Tibial nerve (tissue), 3 donors: Measurements from ENCODE around the gene KCTD16.

Source experiments
- POLR2A ChIP-seq, 2 donors: fragments of 450-650 bp; IDR thresholded peaks; one replicate each; pipeline ENCODE4 v1.6.1; 2017; ENCODE audit warnings: antibody characterized with exemption in 2 of 2, mild to moderate bottlenecking in 2 of 2, moderate library complexity in 2 of 2
- TF ChIP-seq, protein P1 (sequence below), 5 experiments: fragments of 200-600 bp in 3 of 5; fragments of 450-650 bp in 2 of 5; sonication (generic) in 3 of 5; IDR thresholded peaks; one replicate each; pipeline ENCODE4 v1.5.1; 2016 to 2019; ENCODE audit warnings: antibody characterized with exemption in 5 of 5, mild to moderate bottlenecking in 3 of 5, moderate library complexity in 2 of 5

DNA sequence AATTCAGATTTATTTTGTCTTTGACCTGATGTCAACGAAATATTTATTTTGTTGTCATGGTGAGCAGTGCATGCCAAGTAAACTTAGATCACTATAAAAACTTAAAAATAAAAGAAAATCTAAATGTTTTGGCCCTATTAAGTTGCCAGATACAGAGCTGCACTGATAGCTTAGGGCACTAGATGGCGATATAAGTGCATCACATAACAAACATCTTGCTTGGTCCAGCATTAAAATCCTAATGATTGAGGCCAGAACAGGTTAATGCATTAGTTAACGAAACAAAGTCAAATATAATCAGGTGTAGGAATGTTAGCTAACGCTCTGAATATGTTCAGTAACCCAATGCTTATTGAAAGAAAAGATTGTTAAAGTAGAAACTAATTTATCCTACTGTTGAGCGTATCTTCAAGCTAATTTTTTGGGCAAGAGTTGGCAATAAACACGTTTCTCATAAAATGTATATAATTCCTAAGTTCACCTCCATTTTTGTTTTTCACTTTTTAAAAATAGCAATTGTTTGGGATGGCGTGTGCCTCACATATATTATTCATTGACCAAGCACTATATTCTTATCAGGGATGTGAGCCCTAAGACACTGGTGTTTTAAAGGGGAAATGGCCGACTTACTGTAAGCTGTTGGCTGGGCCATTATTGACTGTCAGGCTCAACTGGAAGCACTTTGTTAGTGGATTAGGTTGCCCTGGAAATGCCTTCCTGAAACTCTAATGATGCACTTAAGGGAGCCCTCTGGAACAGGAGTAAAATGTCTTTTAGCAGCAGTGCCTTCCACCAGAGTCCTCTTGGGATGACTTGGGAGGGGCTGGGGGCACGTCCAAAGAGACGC, 33.3 kb downstream of the KCTD16 start:
- TF ChIP-seq, protein P1, sequence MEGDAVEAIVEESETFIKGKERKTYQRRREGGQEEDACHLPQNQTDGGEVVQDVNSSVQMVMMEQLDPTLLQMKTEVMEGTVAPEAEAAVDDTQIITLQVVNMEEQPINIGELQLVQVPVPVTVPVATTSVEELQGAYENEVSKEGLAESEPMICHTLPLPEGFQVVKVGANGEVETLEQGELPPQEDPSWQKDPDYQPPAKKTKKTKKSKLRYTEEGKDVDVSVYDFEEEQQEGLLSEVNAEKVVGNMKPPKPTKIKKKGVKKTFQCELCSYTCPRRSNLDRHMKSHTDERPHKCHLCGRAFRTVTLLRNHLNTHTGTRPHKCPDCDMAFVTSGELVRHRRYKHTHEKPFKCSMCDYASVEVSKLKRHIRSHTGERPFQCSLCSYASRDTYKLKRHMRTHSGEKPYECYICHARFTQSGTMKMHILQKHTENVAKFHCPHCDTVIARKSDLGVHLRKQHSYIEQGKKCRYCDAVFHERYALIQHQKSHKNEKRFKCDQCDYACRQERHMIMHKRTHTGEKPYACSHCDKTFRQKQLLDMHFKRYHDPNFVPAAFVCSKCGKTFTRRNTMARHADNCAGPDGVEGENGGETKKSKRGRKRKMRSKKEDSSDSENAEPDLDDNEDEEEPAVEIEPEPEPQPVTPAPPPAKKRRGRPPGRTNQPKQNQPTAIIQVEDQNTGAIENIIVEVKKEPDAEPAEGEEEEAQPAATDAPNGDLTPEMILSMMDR (IDR thresholded peaks at IDR 0.05) = peak; percentile 64 to 82 (median 79)
- TF ChIP-seq POLR2A (IDR thresholded peaks at IDR 0.05) = no peak
